ENCODE data around the gene CHD9.

GRCh38 chr16:53042235-53042701, 12.5 kb upstream of the CHD9 start:
- TF ChIP-seq EZH2 (IDR thresholded peaks at IDR 0.05; ENCODE audit: low read depth) (no peak), CTCF (conservative IDR thresholded peaks at IDR 0.05) (no peak)

All from PC-9 (cell line).